HG03354 (cell line): ENCODE results near the gene ZNF324.

Experiments used
- ATAC-seq: cut with Tn5 transposase; IDR thresholded peaks from one replicate; pipeline ENCODE4 v1.9.1; 2021; ENCODE audit warnings: mild to moderate bottlenecking; ENCODE audit not compliant: unreplicated experiment, poor library complexity, severe bottlenecking

Gene ZNF324

DNA sequence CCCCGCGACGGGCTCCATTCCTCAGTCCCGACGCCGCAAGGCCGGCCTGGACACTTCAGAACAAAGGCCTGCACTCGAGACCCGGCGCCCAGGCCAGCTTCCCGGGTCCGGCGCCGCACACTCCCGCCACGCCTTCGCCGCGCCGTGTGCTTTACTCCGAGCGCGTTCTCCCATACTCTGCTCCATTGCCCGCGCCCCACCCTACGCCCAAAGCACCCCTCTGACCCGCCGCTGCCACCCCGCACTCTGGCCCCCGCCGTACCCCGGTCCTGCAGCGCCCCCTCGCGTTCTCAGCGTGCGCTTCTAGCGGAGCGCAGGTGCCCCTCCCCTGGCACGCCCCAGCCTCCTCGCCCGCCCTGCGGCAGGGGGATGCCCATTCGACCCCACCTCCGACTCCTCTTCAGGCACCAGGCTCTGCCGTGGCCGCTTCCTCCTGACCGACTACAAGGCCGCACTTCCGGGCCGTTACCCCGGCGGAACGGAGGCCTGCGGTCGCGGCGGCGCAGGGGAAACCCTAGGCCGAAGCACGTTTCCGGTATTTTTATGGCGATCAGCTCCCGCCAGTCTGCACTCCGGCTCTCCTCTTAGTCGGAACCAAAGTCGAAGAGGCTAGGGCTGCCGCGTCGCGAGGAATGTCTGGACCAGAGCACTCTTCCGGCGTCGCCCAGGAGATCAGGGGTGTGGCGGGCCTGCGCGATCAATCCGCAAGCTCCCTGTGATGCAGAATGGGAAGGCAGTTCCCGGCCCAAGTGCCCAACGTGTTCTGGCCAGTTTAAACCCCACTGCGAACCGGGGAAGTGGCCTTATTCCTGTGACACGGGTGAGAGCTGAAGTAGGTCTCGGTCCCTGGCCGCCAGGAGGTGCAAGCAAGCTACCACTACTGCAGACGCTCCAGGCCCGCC lies 52.7 kb downstream of the ZNF324 start, which contains the start of gene ZBTB45:
TSS of gene ZBTB45 (minus strand) at position 456 of the 902 bp plus-strand sequence. CDS start 2,137 bp downstream, outside the sequence.
- ATAC-seq, result peak; percentile 80

GRCh38 chr19:58520257-58520599 lies 53.3 kb downstream of the ZNF324 start:
- no peak for ATAC-seq

DNA sequence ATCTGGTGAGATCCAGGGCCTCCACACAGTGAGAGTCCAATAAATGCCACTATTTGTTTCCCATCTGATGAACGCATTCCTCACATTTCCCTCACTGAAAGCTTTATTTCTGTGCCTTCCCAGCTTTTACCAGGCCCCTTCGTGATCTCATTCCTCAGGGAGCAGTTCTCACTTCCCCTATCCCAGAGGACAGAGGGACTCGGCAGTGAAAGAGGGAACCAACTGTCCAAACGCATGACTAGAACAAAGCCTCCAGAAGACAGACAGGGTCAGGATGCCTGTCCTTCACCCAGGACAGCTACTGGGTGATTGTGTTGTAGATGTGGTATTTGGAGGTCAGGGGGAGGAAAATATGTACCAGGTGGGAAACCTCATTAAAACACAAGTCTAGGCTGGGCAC lies 54.8 kb downstream of the ZNF324 start:
- no peak for ATAC-seq

DNA sequence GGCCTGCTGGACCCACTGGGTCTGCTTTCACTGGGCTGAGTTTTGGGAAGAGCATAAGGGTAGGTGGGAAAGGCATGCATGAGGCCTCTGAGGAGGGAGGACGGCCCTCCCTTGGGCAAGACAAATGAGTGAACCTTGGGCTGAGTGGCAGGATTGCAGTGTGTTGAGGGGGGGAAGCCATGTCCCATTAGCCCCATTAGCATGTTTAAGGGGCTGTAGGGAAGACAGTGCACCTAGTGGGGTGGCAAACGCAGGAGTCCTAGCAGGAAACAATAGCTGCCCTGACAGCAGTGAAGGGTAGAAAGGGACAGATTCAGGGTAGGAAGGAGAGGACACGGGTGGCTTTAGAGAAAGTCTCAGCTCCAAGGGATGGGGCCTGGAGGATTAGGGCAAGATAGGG lies 55.8 kb downstream of the ZNF324 start:
- no peak for ATAC-seq
